ACC112 (cell line): Measurements from ENCODE around the gene GPR3.

Experiments used
- H2AFZ ChIP-seq: fragments of 200-600 bp; sonication (generic); one replicate; pipeline ENCODE4 v1.6.0; 2017; ENCODE audit warnings: antibody characterized with exemption, low read length; ENCODE audit not compliant: unreplicated experiment
- H3K27ac ChIP-seq: fragments of 200-600 bp; sonication (generic); 2 replicates; pipeline ENCODE4 v1.5.1; 2014; ENCODE audit warnings: low read depth, mild to moderate bottlenecking, antibody characterized with exemption, low read length, moderate library complexity
- H3K27me3 ChIP-seq: fragments of 200-600 bp; sonication (generic); 2 replicates; pipeline ENCODE4 v1.6.1; 2014; ENCODE audit warnings: mild to moderate bottlenecking, antibody characterized with exemption, low read length, moderate library complexity, mixed read lengths; ENCODE audit not compliant: insufficient read depth
- H3K36me3 ChIP-seq: fragments of 200-600 bp; sonication (generic); 2 replicates; pipeline ENCODE4 v1.6.1; 2016; ENCODE audit warnings: mild to moderate bottlenecking, antibody characterized with exemption, low read length, moderate library complexity, mixed read lengths; ENCODE audit not compliant: insufficient read depth
- H3K4me1 ChIP-seq: fragments of 200-600 bp; sonication (generic); one replicate; pipeline ENCODE4 v1.6.1; 2016; ENCODE audit warnings: low read length, mixed read lengths; ENCODE audit not compliant: insufficient read depth, unreplicated experiment, control insufficient read depth
- H3K4me3 ChIP-seq: fragments of 200-600 bp; sonication (generic); 2 replicates; pipeline ENCODE4 v1.5.1; 2014; ENCODE audit warnings: mild to moderate bottlenecking, low read depth, low read length
- H3K79me2 ChIP-seq: fragments of 200-600 bp; sonication (generic); one replicate; pipeline ENCODE4 v1.6.0; 2016; ENCODE audit warnings: low read length; ENCODE audit not compliant: control insufficient read depth, unreplicated experiment, insufficient read depth

The GPR3 gene

DNA sequence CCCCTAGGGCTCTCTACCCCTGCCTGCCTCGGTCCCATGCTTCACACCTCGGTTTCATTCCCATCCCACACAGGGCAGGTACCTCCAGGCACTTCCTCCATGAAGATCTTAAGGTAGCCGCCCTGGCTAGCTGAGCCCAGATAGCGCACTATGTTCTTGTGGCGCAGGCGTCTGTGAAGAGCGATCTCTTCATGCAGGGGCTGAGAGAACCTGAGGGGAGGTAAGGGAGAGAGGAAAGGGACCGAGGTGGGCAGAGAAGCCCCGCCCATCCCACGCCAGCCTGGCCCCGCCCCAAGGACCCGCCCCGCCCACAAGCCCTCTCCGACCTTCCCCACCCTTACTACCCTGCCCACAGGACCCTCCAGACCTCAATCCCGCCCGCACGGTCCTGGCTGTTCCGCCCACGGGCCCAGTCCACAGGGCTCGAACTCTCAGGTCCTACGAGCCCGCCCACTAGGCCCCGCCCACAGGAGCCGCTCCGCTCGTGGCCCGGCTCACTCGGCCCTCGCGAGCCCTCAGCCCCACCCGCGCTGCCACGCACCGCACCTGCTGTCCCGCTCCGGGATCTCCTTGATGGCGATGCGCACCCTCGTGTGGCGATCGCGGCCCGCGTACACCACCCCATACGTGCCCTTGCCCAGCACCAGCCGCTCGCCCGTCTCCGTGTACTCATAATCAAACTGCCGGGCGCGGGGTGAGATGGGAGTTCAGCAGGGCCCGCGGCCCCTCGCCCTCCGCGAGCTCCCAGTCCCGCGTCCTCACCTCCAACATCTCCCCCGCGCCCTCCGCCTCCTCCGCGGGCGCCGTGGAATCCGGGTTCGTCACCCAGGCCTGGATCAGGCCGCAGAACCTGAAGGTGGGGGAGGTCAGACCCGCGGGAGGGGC is 32.0 kb upstream of the GPR3 start:
- no peaks in the 10 kb centered on the region for H3K27me3 ChIP-seq
- H3K4me3 ChIP-seq, result no peak overlapping the region
- peaks cover 7% of the 10 kb centered on the region for H3K79me2 ChIP-seq
- H3K27ac ChIP-seq, result no peak overlapping the region
- peaks cover 8% of the 10 kb centered on the region for H3K4me1 ChIP-seq
- no peak overlapping the region for H2AFZ ChIP-seq
- H3K36me3 ChIP-seq, result peaks cover 7% of the 10 kb centered on the region; the same call in 1 of the 2 replicates

DNA sequence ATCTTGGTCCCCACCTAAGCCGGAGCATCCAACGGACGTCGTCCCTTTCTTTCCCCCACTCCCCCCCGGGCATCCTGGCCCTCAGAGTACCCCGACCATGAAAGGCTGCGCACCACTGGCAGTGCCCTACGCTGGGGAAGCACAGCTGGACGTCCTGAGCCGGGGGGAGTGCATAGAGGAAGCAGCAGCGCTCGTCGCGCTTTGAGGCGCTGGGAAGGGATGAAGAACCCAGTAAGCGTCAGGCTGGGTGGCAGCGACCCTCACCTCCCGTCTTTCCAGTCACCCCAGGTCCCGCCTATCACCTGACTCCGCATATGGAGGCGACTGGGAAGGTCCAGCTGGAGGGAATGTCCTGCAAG is 31.4 kb upstream of the GPR3 start:
- Histone ChIP-seq H3K27me3 (no peaks in the 10 kb centered on the region), H2AFZ (no peak overlapping the region), H3K4me3 (no peak overlapping the region), H3K36me3 (peaks cover 5% of the 10 kb centered on the region; the same call in 1 of the 2 replicates), H3K79me2 (peaks cover 7% of the 10 kb centered on the region), H3K4me1 (peaks cover 8% of the 10 kb centered on the region), H3K27ac (no peak overlapping the region)

DNA sequence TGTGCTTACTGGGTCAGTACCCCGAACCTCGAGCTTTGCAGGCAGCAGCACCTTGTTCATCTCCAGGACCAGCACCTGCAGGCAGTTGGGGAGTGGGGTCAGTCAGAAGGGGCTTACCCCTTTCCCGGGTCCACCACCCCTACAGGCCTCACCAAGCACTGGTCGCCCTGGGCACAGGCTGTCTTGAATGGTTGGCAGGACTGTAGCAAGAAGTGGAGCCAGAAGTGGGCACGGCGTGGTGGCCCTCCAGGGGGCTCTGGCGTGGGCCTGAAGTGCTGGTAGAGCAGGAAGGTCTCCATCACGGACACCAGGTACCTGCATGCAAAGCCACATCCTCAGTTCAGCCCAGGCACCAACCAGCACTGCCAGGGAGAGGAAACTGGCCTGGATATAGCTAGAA is 30.9 kb upstream of the GPR3 start:
- H3K4me1 ChIP-seq, result peaks cover 8% of the 10 kb centered on the region
- H2AFZ ChIP-seq, result no peak overlapping the region
- H3K4me3 ChIP-seq, result no peak overlapping the region
- peaks cover 5% of the 10 kb centered on the region; the same call in 1 of the 2 replicates for H3K36me3 ChIP-seq
- H3K27me3 ChIP-seq, result no peaks in the 10 kb centered on the region
- no peak overlapping the region for H3K27ac ChIP-seq
- peaks cover 7% of the 10 kb centered on the region for H3K79me2 ChIP-seq

DNA sequence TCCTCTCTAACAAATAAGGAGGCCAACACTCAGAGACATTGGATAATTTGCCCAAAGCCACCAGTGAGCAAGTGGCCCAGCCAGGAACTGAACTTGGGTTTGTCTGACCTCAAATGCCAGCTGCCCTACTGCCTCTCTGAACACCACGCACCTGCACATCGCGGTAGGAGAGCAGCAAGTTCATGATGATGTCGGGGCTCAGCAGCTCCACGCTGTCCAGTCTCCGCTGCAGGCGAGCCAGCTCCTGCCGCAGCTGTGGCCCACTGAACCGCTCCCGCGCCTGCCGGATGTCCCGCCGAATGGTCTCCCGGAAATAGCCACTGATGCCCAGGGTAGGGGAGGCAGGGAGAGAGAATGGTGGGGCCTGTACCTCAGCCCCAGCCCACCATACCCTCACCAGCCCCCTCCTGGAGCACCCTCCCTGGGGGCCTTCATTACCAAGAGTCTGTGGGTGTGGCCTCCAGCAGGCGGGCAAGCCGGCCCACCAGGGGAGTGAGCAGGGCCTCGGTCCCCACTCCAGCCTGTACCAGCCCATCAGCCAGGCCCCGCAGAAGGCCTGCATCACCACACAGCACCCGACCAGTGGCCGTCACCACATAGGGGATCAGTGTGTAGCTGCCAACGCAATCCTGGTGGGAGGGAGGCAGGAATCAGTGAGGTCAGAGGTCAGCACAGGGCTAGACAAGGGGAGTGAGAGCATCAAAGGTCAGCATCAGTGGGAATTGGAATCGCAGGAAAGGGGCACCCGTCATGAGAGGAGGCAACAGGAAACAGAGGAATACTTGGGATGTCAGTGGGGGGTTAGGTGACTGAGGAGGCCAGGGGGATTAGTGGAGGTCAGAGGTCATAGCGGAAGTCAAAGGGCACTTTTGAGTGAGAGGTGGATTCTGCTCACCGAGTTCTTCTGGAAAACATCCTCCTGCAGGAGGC is 28.4 kb upstream of the GPR3 start:
- no peaks in the 10 kb centered on the region for H3K27me3 ChIP-seq
- peaks cover 17% of the 10 kb centered on the region for H3K4me1 ChIP-seq
- no peak overlapping the region for H2AFZ ChIP-seq
- no peaks in the 10 kb centered on the region; the same call in 1 of the 2 replicates for H3K36me3 ChIP-seq
- H3K4me3 ChIP-seq, result no peak overlapping the region; the same call in 1 of the 2 replicates
- H3K27ac ChIP-seq, result no peak overlapping the region
- peaks cover 7% of the 10 kb centered on the region for H3K79me2 ChIP-seq

DNA sequence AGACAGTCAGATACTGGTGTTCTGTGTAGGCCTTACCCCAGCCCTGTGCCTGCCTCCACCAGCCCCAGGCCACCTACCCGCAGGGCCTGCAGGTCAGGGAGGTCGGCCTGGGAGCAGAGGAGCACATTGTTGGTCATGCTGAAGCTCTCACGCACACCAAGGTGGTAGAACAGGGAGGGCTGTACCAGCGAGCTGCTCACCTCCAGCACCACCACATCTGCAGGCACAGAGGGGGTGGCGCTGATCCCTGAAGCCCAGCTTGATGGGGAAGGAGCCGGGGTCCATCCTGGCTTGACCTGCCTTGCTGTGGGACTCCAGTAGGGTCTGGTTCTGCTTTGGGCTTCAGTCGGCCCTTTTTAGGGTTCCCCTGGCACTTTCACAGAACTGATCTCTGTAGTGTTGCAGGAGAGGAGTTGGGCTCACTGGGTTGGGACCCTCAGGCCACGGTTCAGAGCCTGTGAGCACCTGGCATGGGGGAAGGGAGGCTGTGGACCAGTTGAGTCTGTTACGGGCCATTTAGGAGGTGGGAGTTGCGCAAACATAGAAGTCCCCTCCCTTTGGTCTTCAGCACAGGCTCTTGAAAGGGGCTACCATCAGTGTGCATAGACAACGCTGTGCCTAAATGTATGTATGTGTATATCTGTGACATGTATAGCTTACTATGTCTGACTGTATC is 27.6 kb upstream of the GPR3 start:
- peak overlapping the region; percentile 96 for H3K27ac ChIP-seq
- no peaks in the 10 kb centered on the region; the same call in 1 of the 2 replicates for H3K36me3 ChIP-seq
- peaks cover 17% of the 10 kb centered on the region for H3K4me1 ChIP-seq
- H3K27me3 ChIP-seq, result no peaks in the 10 kb centered on the region
- H2AFZ ChIP-seq, result peak overlapping the region; percentile 83
- peak overlapping the region; percentile 99 for H3K4me3 ChIP-seq
- H3K79me2 ChIP-seq, result peaks cover 7% of the 10 kb centered on the region

DNA sequence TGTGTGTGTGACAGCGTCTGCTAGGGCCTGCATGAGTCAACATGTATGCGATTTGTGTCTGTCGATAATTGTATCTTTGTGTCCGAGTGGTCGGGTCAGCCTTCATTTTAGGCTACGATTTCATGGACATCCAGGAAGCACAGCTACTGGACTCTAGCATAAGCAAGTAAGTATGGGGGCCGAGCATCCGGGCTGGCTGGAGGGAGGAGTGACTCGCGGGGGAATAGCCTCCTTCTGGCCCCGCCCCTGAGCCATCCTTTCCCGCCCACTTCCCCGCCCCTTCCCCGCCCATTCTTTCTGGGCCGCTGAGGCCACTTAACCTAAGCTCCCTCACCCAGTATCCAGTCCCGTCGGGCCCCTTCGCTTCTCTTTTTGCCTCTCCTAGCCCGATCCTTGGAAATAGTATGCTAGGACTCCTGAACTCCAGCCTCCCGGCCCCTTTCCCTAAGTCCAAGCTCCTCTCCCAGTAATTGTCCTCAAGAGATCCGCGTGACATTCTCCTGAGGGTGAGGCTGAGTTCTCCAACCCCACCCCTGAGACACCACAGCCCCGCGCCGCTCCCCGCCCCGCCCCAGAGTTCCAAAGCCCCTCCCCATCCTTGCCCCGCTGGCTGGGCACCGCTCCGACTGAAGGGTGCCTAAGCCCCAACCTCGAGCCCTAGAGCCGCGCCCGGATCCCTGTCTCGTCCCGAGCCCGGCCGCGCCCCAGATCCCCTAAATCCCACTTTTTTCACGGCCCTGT is 26.9 kb upstream of the GPR3 start:
- no peaks in the 10 kb centered on the region; the same call in 1 of the 2 replicates for H3K36me3 ChIP-seq
- H3K79me2 ChIP-seq, result peaks cover 7% of the 10 kb centered on the region
- H3K27me3 ChIP-seq, result no peaks in the 10 kb centered on the region
- peaks cover 17% of the 10 kb centered on the region for H3K4me1 ChIP-seq
- peak overlapping the region; percentile 99 for H3K4me3 ChIP-seq
- H3K27ac ChIP-seq, result peak overlapping the region; percentile 96
- peak overlapping the region; percentile 90 for H2AFZ ChIP-seq

DNA sequence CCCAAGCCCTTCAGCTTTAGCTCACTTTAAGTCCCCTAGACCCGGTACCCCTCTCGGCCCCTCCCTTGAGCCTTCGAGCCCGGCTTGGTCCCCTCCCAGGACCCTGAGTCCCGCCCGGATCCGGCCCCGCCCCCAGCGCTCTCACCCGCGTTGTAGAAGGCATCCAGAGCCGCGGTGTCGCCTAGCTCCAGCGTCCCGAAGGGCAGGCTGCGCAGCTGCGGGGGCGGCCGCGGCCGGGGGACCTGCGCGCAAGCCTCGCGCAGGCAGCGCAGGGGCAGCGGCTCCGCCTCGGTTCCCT is 26.4 kb upstream of the GPR3 start:
- H3K27me3 ChIP-seq, result no peaks in the 10 kb centered on the region
- peak overlapping the region; percentile 90 for H2AFZ ChIP-seq
- peak overlapping the region; percentile 99 for H3K4me3 ChIP-seq
- H3K36me3 ChIP-seq, result no peaks in the 10 kb centered on the region; the same call in 1 of the 2 replicates
- peaks cover 17% of the 10 kb centered on the region for H3K4me1 ChIP-seq
- peaks cover 7% of the 10 kb centered on the region for H3K79me2 ChIP-seq
- H3K27ac ChIP-seq, result peak overlapping the region; percentile 96

DNA sequence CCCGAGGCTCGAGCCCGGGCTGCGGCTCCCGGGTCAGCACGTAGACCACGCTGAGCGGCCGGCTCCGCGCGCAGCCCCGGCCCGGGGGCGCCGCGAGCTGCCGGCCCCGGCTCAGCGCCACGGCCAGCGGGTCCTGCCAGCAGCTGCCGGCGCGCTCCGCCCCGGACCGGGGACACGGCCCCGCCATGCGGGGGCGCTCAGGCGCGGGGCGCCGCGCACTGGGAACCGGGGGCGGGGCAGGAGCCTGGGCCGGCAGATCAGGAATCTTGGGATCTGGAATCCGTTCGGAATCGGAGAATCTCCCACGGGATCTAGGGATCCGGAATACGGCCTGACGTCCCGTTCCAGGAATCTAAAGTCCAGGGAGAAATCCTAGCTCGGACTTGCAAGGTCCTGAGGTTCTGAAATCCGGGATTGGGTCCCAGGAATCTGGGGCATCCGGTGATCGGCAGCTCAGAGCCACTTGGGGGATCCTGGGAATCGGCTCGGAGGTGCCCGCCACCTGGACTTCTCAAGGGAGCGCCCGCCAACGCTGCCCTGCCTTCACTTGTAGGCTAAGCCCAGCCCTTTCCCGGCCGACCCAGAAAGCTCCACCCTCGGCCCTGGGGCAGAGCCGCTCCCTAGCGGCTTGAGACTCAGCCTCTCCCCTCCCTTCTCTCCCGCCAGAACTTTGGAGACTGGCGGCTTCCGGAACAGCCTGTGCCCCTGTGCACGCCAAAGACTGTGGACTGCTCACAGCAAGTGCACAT is 25.8 kb upstream of the GPR3 start, which contains the start of gene MAP3K6:
Gene MAP3K6, minus strand, starts transcription at position 551 of the 749 bp plus-strand sequence. Its CDS starts 364 bp downstream, at position 187.
- Histone ChIP-seq H3K4me3 (peak within 1 kb of the TSS; percentile 99), H3K79me2 (peaks cover 7% of the 10 kb centered on the region), H3K27ac (peak within 1 kb of the TSS; percentile 96), H3K27me3 (no peaks in the 10 kb centered on the region), H2AFZ (peak within 1 kb of the TSS; percentile 96), H3K36me3 (no peaks in the 10 kb centered on the region; the same call in 1 of the 2 replicates), H3K4me1 (peaks cover 17% of the 10 kb centered on the region)

DNA sequence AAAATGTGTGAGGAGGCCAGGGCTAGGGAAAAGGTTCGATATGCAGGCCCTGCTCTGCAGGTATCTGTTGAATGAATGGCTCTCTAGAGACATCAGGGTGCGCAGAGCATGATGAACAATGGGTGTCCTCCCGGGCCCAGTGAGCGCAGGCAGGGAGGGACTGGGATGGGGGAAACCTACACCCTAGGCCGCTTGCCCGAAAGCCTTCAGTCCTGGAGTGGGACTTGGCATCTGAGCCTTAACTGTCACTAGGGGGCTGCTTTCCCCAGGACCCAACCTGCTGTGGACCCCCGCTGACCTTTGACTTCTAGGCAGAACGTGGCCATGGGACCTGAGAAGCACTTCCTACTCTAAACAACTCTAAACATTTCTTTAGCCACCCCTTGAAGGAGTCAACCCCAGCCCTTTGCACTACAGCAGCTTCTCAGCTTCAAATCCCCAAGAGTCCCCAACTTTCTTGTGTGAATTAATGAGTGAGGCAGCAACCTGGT is 25.2 kb upstream of the GPR3 start:
- Histone ChIP-seq H3K4me1 (peaks cover 17% of the 10 kb centered on the region), H2AFZ (peak overlapping the region; percentile 14), H3K79me2 (peaks cover 7% of the 10 kb centered on the region), H3K27me3 (no peaks in the 10 kb centered on the region), H3K36me3 (no peaks in the 10 kb centered on the region; the same call in 1 of the 2 replicates), H3K4me3 (peak overlapping the region; percentile 99), H3K27ac (peak overlapping the region; percentile 96)
